GM19438 (cell line): ENCODE data around the gene NTRK2.

Experiments used
- ATAC-seq: cut with Tn5 transposase; IDR thresholded peaks from one replicate; pipeline ENCODE4 v1.9.1; 2021; ENCODE audit warnings: low read depth; ENCODE audit not compliant: unreplicated experiment

The NTRK2 gene

GRCh38 chr9:84955971-84956370 is 286.4 kb downstream of the NTRK2 start:
- no peak for ATAC-seq

DNA sequence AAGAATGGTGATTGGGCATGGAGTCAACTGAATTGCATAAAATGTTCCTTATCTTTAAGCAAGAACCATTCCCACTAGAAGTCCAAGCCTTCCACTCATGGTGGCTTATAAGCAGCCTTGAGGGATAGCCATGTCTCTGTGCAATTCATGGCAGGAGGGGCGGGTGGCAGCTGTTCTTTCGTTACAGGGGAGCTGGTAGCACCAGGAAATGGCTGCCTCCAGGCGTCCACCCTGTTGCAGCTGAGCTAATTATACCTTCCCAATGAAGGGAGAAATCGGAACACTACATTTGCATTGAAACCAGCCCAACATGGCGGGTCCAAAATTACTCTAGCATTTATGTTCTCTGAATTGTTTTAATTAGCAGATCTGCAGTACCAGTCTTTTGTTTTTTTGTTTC is 289.8 kb downstream of the NTRK2 start:
- no peak for ATAC-seq

- no peak for ATAC-seq
Measured at GRCh38 chr9:84966876-84967830, 297.6 kb downstream of the NTRK2 start.

GRCh38 chr9:84969084-84969483 is 299.6 kb downstream of the NTRK2 start:
- ATAC-seq, result no peak

- no peak for ATAC-seq
Measured at GRCh38 chr9:84969736-84970135, 300.2 kb downstream of the NTRK2 start.

DNA sequence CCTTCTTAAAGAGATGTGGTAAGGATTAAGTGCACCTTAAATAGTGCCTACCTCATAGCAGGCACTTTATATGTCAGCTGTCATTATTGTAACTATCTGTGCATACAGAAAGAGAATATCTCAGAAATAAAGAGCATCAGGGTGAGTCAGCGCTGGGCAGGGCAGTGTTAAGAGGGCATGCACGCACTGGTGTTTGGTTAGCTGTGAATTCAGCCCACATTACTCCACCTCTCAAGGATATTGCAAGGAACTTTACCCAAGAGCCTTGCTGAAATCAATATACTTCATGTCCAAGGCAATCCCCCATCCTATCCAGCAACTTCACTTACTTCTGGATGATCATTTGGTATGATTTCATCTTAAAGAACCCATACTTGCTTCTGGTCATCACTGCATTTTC is 300.9 kb downstream of the NTRK2 start:
- no peak for ATAC-seq

DNA sequence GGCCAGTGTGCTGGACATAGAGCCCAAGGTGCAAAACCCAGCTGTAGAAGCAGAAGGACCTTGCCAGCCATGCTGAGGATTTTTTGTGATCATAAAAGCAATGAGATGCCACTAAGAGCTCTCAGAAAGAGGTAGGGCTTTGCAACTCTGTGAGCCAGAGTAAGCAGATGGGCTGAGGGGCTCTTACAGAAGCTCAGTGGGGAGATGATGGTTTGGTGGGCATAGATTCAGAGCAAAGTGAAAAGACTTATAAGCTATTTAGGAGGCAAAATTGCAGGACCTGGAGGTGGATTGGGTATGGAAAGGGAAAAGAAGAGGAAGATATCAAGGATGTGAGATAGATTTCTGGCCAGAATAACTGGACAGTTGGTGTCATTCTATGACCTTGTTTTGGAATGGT is 302.0 kb downstream of the NTRK2 start:
- no peak for ATAC-seq

DNA sequence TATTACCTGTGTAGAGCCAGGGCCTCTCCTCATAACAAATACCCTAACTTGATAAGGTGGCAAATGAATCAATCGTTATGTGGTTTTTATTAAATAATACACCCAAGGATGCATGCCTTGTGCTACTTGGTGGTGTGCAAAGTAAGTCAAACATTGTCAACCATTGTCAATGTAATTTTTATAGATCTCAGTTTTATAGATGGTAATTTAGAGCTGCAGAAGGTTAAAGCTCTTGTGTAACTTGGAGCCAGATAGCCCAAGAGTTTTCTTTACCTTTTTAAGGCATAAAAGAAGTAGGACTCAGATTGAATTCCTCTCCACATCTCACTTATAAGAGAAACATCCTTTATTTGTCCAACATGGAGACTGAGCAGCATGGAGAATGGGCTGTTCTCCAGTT is 304.7 kb downstream of the NTRK2 start:
- ATAC-seq, result no peak

GRCh38 chr9:84974855-84975254 is 305.3 kb downstream of the NTRK2 start:
- no peak for ATAC-seq

DNA sequence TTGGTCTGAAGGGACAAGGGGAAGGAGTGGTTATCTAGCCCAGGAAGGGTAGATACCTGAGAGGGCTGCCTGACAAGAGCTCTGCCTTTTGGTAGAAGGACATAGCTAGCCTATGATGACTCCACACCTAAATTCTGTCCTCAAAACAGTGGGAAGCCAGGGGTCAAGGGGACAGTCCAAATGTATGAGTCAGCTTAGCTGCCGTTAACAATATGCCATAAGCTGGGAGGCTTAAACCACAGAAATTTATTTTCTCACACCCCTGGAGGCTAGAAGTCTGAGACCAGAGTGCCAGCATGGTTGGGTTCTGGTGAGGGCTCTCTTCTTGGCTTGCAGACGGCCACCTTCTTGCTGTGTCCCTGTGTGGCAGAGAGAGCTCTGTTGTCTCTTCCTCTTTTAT is 306.4 kb downstream of the NTRK2 start:
- no peak for ATAC-seq

- ATAC-seq, result no peak
Measured at GRCh38 chr9:84978661-84979060, 309.1 kb downstream of the NTRK2 start.

- no peak for ATAC-seq
Measured at GRCh38 chr9:84983749-84984148, 314.2 kb downstream of the NTRK2 start.

GRCh38 chr9:84988621-84989020 is 319.1 kb downstream of the NTRK2 start:
- ATAC-seq, result no peak

- no peak for ATAC-seq
Measured at GRCh38 chr9:84990416-84990815, 320.9 kb downstream of the NTRK2 start.

- ATAC-seq, result no peak
Measured at GRCh38 chr9:84990850-84991513, 321.5 kb downstream of the NTRK2 start.

DNA sequence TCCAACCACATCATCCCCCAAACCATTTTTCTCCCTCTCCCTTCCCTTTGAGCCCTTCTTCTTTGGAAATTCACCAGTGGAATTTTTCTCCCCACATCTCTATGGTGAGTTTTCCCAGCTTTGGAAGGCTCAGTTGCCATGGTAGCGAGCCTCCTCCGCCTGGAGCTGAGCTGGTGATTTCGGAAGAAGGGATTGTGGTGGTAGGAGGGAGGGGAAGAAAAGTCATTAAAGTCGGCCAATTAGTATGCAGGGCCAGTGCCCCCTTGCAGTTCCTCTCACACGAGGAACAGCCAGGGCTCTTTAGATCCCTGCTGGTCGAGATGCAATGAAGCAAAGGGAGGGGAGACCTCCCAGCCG is 322.0 kb downstream of the NTRK2 start:
- no peak for ATAC-seq

GRCh38 chr9:84992381-84992780 is 322.9 kb downstream of the NTRK2 start:
- no peak for ATAC-seq

GRCh38 chr9:84993105-84993504 is 323.6 kb downstream of the NTRK2 start:
- ATAC-seq, result no peak

DNA sequence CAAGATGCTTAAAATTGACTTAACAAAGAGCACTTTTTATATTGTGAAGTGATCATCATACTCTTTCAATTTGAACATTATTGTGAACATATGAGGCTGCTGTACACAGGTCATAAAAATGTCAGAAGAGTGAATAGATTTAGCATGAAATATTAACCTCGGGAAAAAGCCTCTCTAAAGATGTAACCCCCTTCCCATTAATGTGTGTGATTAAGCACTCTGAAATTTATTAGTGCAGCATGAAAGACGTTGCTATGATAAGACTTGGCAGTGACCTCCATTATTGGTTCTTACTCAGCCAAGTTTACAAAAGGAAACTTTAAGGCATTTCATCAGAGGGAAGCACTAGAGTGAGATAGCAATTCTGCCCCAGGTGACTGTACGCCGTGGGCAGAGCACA is 326.5 kb downstream of the NTRK2 start:
- no peak for ATAC-seq

GRCh38 chr9:84996716-84997115 is 327.2 kb downstream of the NTRK2 start:
- ATAC-seq, result no peak

- no peak for ATAC-seq
Measured at GRCh38 chr9:84997472-84997871, 327.9 kb downstream of the NTRK2 start.

GRCh38 chr9:84998639-84999038 is 329.1 kb downstream of the NTRK2 start:
- ATAC-seq, result no peak
